Measurements from ENCODE around the gene TNP2. TPM values are rescaled to one million over a fixed set of nuclear protein-coding genes. Genes with fewer than 3 reads are reported as not detected.

The TNP2 gene
- total and polyA plus RNA-seq, 2 of the 4 experiments (the other 2 are of a cell fraction): not detected

DNA sequence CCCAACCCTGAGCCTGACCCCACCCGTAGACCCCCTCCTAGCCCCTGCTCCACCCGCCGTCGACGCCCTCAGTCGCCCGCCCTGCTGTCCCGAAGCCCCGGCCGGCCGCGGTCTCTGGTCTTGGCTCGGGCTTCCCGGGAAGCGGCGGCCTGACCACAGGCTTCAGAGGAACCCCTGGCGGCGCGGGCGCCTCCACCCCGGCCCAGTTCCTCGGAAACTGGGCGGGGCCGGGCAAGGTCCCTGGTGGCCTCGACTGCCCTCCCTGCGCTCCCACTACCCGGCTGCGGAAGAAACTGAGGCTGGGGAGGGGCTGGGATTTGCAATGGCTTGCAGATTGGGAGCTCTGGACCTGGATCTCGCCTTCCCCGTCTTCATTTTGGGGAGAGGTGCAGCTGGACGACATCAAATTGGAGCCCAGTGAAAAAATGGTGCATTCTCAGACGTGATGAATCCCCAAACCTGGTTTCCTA is 12.4 kb downstream of the TNP2 start:
- Histone ChIP-seq H3K56ac (ENCODE audit: extremely low read depth, insufficient read depth, low read length) (0 out of 2 replicates have a peak overlapping the region, but pooled peaks have one; percentile 8), H2BK120ac (ENCODE audit: low read depth, low read length) (peak overlapping the region; percentile 85), H3K27me3 (ENCODE audit: control insufficient read depth, insufficient read depth, low read length) (no peaks in the 10 kb centered on the region), H4K5ac (ENCODE audit: low read depth, low read length) (peak overlapping the region; percentile 19; the same call in 1 of the 2 replicates), H2AK5ac (ENCODE audit: low read depth, low read length) (peak overlapping the region; percentile 69; the same call in 1 of the 2 replicates), H3K9me1 (ENCODE audit: insufficient read depth, low read length) (peaks cover 9% of the 10 kb centered on the region; the same call in 1 of the 2 replicates), H3K14ac (replicated peaks; ENCODE audit: low read depth, low read length) (peak overlapping the region; percentile 84), H3K4me2 (ENCODE audit: low read depth, low read length) (peak overlapping the region; percentile 63), H4K91ac (ENCODE audit: insufficient read depth, low read depth, low read length) (peak overlapping the region; percentile 82), H2BK20ac (ENCODE audit: low read depth, low read length) (peak overlapping the region; percentile 31; the same call in 1 of the 2 replicates), H2AFZ (replicated peaks; ENCODE audit: low read length, poor library complexity) (peak overlapping the region; percentile 94), H2BK15ac (ENCODE audit: low read depth, low read length) (peak overlapping the region; percentile 77; the same call in 1 of the 3 replicates), H3K4ac (ENCODE audit: low read depth, low read length) (peak overlapping the region; percentile 84), H3K36me3 (ENCODE audit: control insufficient read depth, insufficient read depth, low read length) (peaks cover 31% of the 10 kb centered on the region), H3K18ac (ENCODE audit: low read depth, low read length) (peak overlapping the region; percentile 51; the same call in 1 of the 2 replicates), H3K27ac (ENCODE audit: insufficient read depth, low read length) (peak overlapping the region; percentile 97), H3K9ac (ENCODE audit: low read depth, low read length) (peak overlapping the region; percentile 86), H3K4me3 (ENCODE audit: insufficient read depth, low read depth, low read length) (peak overlapping the region; percentile 77), H3K23ac (ENCODE audit: low read depth, low read length) (peak overlapping the region; percentile 82), H4K8ac (ENCODE audit: low read depth in 2 of 2, low read length in 2 of 2) (peak overlapping the region; percentile 47 to 81; a peak in 2 of 4 replicates), H3K79me1 (ENCODE audit: low read depth in 1 of 2, low read length in 2 of 2) (peaks cover 14 to 39% of the 10 kb centered on the region in 2 experiments; a peak in 3 of 4 replicates), H2BK5ac (ENCODE audit: low read depth, low read length, poor library complexity, severe bottlenecking) (peak overlapping the region; percentile 90), H3K4me1 (ENCODE audit: control insufficient read depth, insufficient read depth, low read length) (peaks cover 21% of the 10 kb centered on the region), H2AK9ac (replicated peaks; ENCODE audit: low read depth, low read length, poor library complexity) (peak overlapping the region; percentile 98), H4K20me1 (ENCODE audit: insufficient read depth, low read length) (peaks cover 38% of the 10 kb centered on the region), H3K9me3 (ENCODE audit: control insufficient read depth, insufficient read depth, low read length) (no peaks in the 10 kb centered on the region)
- ATAC-seq (ENCODE audit: low read depth) (peak; percentile 11), DNase-seq (peak; percentile 25)
- ChIA-PET POLR2A (ENCODE audit: unreplicated experiment) (interaction anchor here (0.5 to 1.8 kb wide), 13 partner anchors 17 to 306 kb away, joined by 3 to 18 read pairs (median 6); partner anchors contain the start of gene PRM3), CTCF (interaction anchor here (0.6 to 2.6 kb wide), 11 partner anchors 100 to 296 kb away, joined by 3 to 14 read pairs (median 4); no protein-coding TSS in a partner anchor)
- BruUV-seq (replicated peaks): no TSS peak
- in situ Hi-C loops (cut with MboI; ENCODE audit: low sequenced_read_pairs) (loop anchor here (5.0 kb wide), 1 partner anchor 106 kb away; no protein-coding TSS in a partner anchor), dilution Hi-C loops (cut with HindIII; ENCODE audit: low sequenced_read_pairs, unreplicated experiment) (no loop called here), intact Hi-C loops (cut with micrococcal nuclease) (loop anchor here (1.0 to 10.0 kb wide), 2 partner anchors 100 to 122 kb away; no protein-coding TSS in a partner anchor)
- TF ChIP-seq FOS (IDR thresholded peaks at IDR 0.05; ENCODE audit: low read depth, low read length): no peak
- TF ChIP-seq MAFK (IDR thresholded peaks at IDR 0.05; ENCODE audit: low read depth, low read length): no peak
- TF ChIP-seq POLR2A (IDR thresholded peaks at IDR 0.05; ENCODE audit: low read depth, low read length): no peak
- TF ChIP-seq RAD21 (IDR thresholded peaks at IDR 0.05; ENCODE audit: low read length): no peak
- TF ChIP-seq BHLHE40 (IDR thresholded peaks at IDR 0.05; ENCODE audit: low read depth, low read length): no peak
- TF ChIP-seq, protein P1, sequence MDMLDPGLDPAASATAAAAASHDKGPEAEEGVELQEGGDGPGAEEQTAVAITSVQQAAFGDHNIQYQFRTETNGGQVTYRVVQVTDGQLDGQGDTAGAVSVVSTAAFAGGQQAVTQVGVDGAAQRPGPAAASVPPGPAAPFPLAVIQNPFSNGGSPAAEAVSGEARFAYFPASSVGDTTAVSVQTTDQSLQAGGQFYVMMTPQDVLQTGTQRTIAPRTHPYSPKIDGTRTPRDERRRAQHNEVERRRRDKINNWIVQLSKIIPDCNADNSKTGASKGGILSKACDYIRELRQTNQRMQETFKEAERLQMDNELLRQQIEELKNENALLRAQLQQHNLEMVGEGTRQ (IDR thresholded peaks at IDR 0.05; ENCODE audit: low read depth, low read length): no peak
- no peak for TF ChIP-seq CHD1 (IDR thresholded peaks at IDR 0.05; ENCODE audit: low read depth, low read length)
- TF ChIP-seq, protein P2, sequence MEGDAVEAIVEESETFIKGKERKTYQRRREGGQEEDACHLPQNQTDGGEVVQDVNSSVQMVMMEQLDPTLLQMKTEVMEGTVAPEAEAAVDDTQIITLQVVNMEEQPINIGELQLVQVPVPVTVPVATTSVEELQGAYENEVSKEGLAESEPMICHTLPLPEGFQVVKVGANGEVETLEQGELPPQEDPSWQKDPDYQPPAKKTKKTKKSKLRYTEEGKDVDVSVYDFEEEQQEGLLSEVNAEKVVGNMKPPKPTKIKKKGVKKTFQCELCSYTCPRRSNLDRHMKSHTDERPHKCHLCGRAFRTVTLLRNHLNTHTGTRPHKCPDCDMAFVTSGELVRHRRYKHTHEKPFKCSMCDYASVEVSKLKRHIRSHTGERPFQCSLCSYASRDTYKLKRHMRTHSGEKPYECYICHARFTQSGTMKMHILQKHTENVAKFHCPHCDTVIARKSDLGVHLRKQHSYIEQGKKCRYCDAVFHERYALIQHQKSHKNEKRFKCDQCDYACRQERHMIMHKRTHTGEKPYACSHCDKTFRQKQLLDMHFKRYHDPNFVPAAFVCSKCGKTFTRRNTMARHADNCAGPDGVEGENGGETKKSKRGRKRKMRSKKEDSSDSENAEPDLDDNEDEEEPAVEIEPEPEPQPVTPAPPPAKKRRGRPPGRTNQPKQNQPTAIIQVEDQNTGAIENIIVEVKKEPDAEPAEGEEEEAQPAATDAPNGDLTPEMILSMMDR (conservative IDR thresholded peaks at IDR 0.05; ENCODE audit: low read depth, low read length): no peak
- no peak for TF ChIP-seq RFX5 (IDR thresholded peaks at IDR 0.05; ENCODE audit: low read depth, low read length)
- WGBS, 2 experiments (ENCODE audit: extremely low coverage in 2 of 2, insufficient read length in 1 of 2): 0% methylated on average over 12 of the region's 32 CpGs; no CpG with 5 or more reads in 1 of the 2 experiments
